Measurements from ENCODE around the gene SLC26A3.

Gene SLC26A3

GRCh38 chr7:107833684-107834106 is 30.7 kb upstream of the SLC26A3 start:
- H3K4me3 ChIP-seq (ENCODE audit: low read depth, low read length): no peak overlapping the region
- no peak for DNase-seq (ENCODE audit: low read depth)
- no peak for TF ChIP-seq CTCF (IDR thresholded peaks at IDR 0.05; ENCODE audit: insufficient read depth, low read depth, low read length, missing control alignments)

GRCh38 chr7:107830420-107830819 is 27.4 kb upstream of the SLC26A3 start:
- no peak for DNase-seq (ENCODE audit: low read depth)
- TF ChIP-seq CTCF (IDR thresholded peaks at IDR 0.05; ENCODE audit: insufficient read depth, low read depth, low read length, missing control alignments): no peak
- H3K4me3 ChIP-seq (ENCODE audit: low read depth, low read length): no peak overlapping the region

- H3K4me3 ChIP-seq (ENCODE audit: low read depth, low read length): no peak overlapping the region
- no peak for TF ChIP-seq CTCF (IDR thresholded peaks at IDR 0.05; ENCODE audit: insufficient read depth, low read depth, low read length, missing control alignments)
- no peak for DNase-seq (ENCODE audit: low read depth)
Measured at GRCh38 chr7:107828540-107828939, 25.5 kb upstream of the SLC26A3 start.

GRCh38 chr7:107827501-107827900 is 24.5 kb upstream of the SLC26A3 start:
- no peak overlapping the region for H3K4me3 ChIP-seq (ENCODE audit: low read depth, low read length)
- no peak for DNase-seq (ENCODE audit: low read depth)
- no peak for TF ChIP-seq CTCF (IDR thresholded peaks at IDR 0.05; ENCODE audit: insufficient read depth, low read depth, low read length, missing control alignments)

GRCh38 chr7:107826451-107826850 is 23.4 kb upstream of the SLC26A3 start:
- DNase-seq (ENCODE audit: low read depth): no peak
- H3K4me3 ChIP-seq (ENCODE audit: low read depth, low read length): no peak overlapping the region
- TF ChIP-seq CTCF (IDR thresholded peaks at IDR 0.05; ENCODE audit: insufficient read depth, low read depth, low read length, missing control alignments): no peak

- TF ChIP-seq CTCF (IDR thresholded peaks at IDR 0.05; ENCODE audit: insufficient read depth, low read depth, low read length, missing control alignments): no peak
- no peak for DNase-seq (ENCODE audit: low read depth)
Measured at GRCh38 chr7:107824858-107825257, 21.8 kb upstream of the SLC26A3 start.

GRCh38 chr7:107818622-107819021 is 15.6 kb upstream of the SLC26A3 start:
- no peak overlapping the region for H3K4me3 ChIP-seq (ENCODE audit: low read depth, low read length)

More at GRCh38 chr7:107824858-107825257, 21.8 kb upstream of the SLC26A3 start:
- no peak overlapping the region for H3K4me3 ChIP-seq (ENCODE audit: low read depth, low read length)

More at GRCh38 chr7:107818622-107819021, 15.6 kb upstream of the SLC26A3 start:
- no peak for TF ChIP-seq CTCF (IDR thresholded peaks at IDR 0.05; ENCODE audit: insufficient read depth, low read depth, low read length, missing control alignments)
- no peak for DNase-seq (ENCODE audit: low read depth)
